Measurements from ENCODE around the gene DGKQ. TPM values are rescaled to one million over a fixed set of nuclear protein-coding genes. Genes with fewer than 3 reads are reported as not detected.

DGKQ gene
- polyA plus RNA-seq, 1 of the 3 experiments (the other 2 are of a cell fraction) = 10.9 TPM

GRCh38 chr4:989722-990471 is 16.5 kb upstream of the DGKQ start:
- no peaks in the 10 kb centered on the region for H3K27me3 ChIP-seq (ENCODE audit: insufficient read depth)
- H3K9me3 ChIP-seq = no peaks in the 10 kb centered on the region
- 95% methylated on average over 22 of the region's 58 CpGs for WGBS (ENCODE audit: low lambda C conversion rate)
- no peaks in the 10 kb centered on the region for H4K20me1 ChIP-seq (ENCODE audit: insufficient read depth)
- CTCF ChIA-PET = no interaction called here
- no peaks in the 10 kb centered on the region for H3F3A ChIP-seq (replicated peaks; ENCODE audit: insufficient read depth)
- H3K79me2 ChIP-seq (ENCODE audit: insufficient read depth) = peaks cover 7% of the 10 kb centered on the region; the same call in 1 of the 2 replicates
- H3K9ac ChIP-seq = no peak overlapping the region
- H3K36me3 ChIP-seq (replicated peaks in 1 of 2; ENCODE audit: control insufficient read depth in 1 of 2, insufficient read depth in 2 of 2, low read length in 1 of 2) = peaks cover 0 to 19% of the 10 kb centered on the region in 2 experiments
- no peak overlapping the region for H3K27ac ChIP-seq (ENCODE audit: low read depth in 2 of 2, low read length in 1 of 2)
- H3K4me3 ChIP-seq (ENCODE audit: low read depth in 2 of 2, low read length in 1 of 2) = no peak overlapping the region
- DNase-seq = no peak
- peaks cover 10 to 17% of the 10 kb centered on the region in 2 experiments; a peak in 1 of 4 replicates for H3K4me1 ChIP-seq (ENCODE audit: control insufficient read depth in 1 of 2, insufficient read depth in 2 of 2, low read depth in 1 of 2, low read length in 1 of 2)
- POLR2A ChIA-PET = no interaction called here
- no peak overlapping the region for H3K4me2 ChIP-seq
- no peaks in the 10 kb centered on the region for H3K9me2 ChIP-seq
- no peak for TF ChIP-seq RCOR1 (IDR thresholded peaks at IDR 0.05; ENCODE audit: low read length)
- no peak for TF ChIP-seq EP300 (IDR thresholded peaks at IDR 0.05; ENCODE audit: borderline replicate concordance in 1 of 2, low read depth in 1 of 2, low read length in 1 of 2)
- no peak for TF ChIP-seq CHD2 (IDR thresholded peaks at IDR 0.05; ENCODE audit: low read length, partially characterized antibody)
- TF ChIP-seq YY1 (IDR thresholded peaks at IDR 0.05; ENCODE audit: low read depth) = no peak
- TF ChIP-seq NRF1 (IDR thresholded peaks at IDR 0.05; ENCODE audit: low read depth, low read length) = no peak
- no peak for TF ChIP-seq RFX5 (IDR thresholded peaks at IDR 0.05; ENCODE audit: low read length)
- TF ChIP-seq USF2 (IDR thresholded peaks at IDR 0.05; ENCODE audit: borderline replicate concordance, low read depth, low read length) = no peak
- no peak for TF ChIP-seq SMC3 (IDR thresholded peaks at IDR 0.05; ENCODE audit: low read depth, low read length)
- no peak for TF ChIP-seq TAF1 (IDR thresholded peaks at IDR 0.05; ENCODE audit: borderline replicate concordance, low read depth, low read length)
- no peak for TF ChIP-seq ZBTB33 (IDR thresholded peaks at IDR 0.05; ENCODE audit: borderline replicate concordance, low read depth)
- no peak for TF ChIP-seq TCF12 (IDR thresholded peaks at IDR 0.05)
- no peak for TF ChIP-seq USF1 (IDR thresholded peaks at IDR 0.05; ENCODE audit: borderline replicate concordance, low read depth)
- TF ChIP-seq JUND (IDR thresholded peaks at IDR 0.05) = no peak
- TF ChIP-seq MAX (IDR thresholded peaks at IDR 0.05; ENCODE audit: low read depth) = no peak
- no peak for TF ChIP-seq TEAD4 (IDR thresholded peaks at IDR 0.05; ENCODE audit: borderline replicate concordance, insufficient read depth)
- TF ChIP-seq RXRA (IDR thresholded peaks at IDR 0.05; ENCODE audit: borderline replicate concordance, low read depth) = no peak
- no peak overlapping the region for H2AFZ ChIP-seq (ENCODE audit: low read depth)
